ENCODE measurements around the gene IFITM1.
A peak's percentile ranks its signal among the peaks of the same experiment; 100 is the strongest.
"Not testable (repeated sequence)": the region's sequence is repeated elsewhere in the genome, so short reads cannot be mapped to it uniquely, and the experiment has no call there.

Gene IFITM1

GRCh38 chr11:284105-285020, 29.5 kb upstream of the IFITM1 start:
- H3K4me3 ChIP-seq (ENCODE audit: low read depth, low read length): no peak overlapping the region
- TF ChIP-seq, protein P1, sequence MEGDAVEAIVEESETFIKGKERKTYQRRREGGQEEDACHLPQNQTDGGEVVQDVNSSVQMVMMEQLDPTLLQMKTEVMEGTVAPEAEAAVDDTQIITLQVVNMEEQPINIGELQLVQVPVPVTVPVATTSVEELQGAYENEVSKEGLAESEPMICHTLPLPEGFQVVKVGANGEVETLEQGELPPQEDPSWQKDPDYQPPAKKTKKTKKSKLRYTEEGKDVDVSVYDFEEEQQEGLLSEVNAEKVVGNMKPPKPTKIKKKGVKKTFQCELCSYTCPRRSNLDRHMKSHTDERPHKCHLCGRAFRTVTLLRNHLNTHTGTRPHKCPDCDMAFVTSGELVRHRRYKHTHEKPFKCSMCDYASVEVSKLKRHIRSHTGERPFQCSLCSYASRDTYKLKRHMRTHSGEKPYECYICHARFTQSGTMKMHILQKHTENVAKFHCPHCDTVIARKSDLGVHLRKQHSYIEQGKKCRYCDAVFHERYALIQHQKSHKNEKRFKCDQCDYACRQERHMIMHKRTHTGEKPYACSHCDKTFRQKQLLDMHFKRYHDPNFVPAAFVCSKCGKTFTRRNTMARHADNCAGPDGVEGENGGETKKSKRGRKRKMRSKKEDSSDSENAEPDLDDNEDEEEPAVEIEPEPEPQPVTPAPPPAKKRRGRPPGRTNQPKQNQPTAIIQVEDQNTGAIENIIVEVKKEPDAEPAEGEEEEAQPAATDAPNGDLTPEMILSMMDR (IDR thresholded peaks at IDR 0.05; ENCODE audit: low read depth, low read length, missing control alignments): no peak
- DNase-seq (ENCODE audit: low read depth): no peak

DNA sequence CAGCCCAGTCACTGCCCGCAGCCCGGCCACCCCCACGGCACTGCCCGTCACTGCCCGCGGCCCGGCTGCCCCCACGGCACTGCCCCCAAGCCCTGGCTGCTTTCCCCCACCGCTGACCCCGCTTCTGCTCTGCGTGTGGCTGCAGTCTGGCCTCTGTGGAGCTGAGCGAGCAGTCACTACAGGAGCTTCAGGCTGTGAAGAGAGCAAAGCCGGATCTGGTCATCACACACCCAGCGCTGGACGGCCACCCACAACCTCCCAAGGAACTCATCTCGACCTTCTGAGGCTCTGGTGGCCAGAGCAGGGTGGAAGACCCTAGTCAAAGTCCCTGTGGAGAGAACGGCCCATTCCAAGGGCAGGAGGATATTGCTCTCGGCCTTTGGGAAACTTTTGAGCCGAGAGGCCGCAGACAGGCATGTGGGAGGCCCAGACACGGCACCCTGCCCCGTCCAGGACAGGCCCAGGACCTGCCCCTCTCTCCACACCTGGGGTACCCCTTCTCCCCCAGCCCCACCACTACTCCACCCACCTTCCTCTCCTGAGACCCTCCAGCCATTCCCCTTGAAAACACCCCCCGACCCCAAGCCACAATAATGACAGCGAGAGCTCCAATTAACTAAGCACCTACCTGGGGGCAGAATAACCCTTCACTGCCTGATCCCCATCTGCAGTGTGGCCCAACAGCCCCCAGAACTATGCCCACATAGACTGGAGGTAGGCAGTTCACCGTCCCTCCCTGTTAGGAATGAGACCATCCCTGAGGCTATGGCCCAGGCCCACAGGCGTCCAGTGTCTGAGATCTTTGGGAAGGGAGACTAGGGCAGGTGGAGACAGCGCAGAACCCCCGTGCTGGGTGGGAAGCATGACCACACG, 28.6 kb upstream of the IFITM1 start:
- no peak overlapping the region for H3K4me3 ChIP-seq (ENCODE audit: low read depth, low read length)
- TF ChIP-seq, protein P1 (IDR thresholded peaks at IDR 0.05; ENCODE audit: low read depth, low read length, missing control alignments): no peak
- DNase-seq (ENCODE audit: low read depth): no peak

- DNase-seq (ENCODE audit: low read depth): no peak
- TF ChIP-seq, protein P1 (IDR thresholded peaks at IDR 0.05; ENCODE audit: low read depth, low read length, missing control alignments): no peak
- no peak overlapping the region for H3K4me3 ChIP-seq (ENCODE audit: low read depth, low read length)
Observed at GRCh38 chr11:285894-286220, 28.0 kb upstream of the IFITM1 start.

DNA sequence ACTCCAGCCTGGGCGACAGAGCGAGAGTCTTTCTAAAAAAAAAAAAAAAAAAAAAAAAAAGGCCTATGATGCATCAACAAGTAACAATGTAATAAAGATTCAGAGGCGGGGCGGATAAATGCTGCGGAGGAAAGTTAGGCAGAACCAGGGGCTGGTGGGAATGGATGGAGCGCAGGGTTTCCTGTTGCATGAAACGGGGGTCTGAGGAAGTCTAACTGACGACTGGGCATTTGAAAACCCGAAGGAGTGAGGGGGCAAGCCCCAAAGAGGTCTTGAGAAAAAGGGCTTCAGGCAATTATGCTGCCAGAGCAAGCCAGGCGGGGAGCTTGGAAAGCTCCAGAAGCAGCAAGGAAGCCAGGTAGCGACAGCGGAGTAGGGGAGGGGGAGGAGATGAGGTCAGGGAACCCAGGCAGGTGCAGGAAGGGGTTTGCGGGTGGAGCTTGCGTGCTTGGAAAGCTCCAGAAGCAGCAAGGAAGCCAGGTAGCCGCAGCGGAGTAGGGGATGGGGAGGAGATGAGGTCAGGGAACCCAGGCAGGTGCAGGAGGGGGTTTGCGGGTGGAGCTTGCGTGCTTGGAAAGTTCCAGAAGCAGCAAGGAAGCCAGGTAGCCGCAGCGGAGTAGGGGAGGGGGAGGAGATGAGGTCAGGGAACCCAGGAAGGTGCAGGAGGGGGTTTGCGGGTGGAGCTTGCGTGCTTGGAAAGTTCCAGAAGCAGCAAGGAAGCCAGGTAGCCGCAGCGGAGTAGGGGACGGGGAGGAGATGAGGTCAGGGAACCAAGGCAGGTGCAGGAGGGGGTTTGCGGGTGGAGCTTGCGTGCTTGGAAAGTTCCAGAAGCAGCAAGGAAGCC, 26.6 kb upstream of the IFITM1 start:
- not testable (repeated sequence) for H3K4me3 ChIP-seq (ENCODE audit: low read depth, low read length); DNase-seq (ENCODE audit: low read depth)

DNA sequence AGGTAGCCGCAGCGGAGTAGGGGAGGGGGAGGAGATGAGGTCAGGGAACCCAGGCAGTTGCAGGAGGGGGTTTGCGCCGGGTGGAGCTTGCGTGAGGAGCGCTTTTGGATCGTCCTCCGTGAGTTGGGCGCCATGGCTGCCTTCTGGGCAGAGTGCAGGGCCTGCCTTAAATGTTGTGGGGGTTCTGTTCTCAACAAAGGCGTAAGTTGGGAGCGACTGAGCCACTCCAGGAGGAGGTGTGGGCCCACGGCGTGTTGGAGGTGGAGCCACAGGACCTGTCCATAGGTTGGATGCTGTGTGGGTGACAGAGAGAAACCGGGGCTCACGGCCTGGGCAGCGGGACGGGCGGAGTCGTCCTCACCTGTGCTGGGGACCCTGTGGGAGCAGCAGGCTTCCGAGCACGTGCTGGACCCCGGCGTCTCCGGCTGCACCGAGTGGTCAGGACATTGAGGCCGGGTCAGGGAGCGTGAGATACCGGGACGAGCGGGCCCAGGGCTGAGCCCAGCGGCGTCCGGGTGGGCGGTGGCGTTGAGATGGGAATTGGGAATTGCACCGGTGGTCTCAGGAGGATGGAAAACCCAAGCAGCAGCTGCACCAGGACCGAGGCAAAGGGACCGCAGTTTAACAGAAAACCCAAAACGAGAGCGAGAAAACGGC, 25.9 kb upstream of the IFITM1 start:
- peak overlapping the region; percentile 41 for H3K4me3 ChIP-seq (ENCODE audit: low read depth, low read length)
- TF ChIP-seq, protein P1 (IDR thresholded peaks at IDR 0.05; ENCODE audit: low read depth, low read length, missing control alignments): no peak
- DNase-seq (ENCODE audit: low read depth): no peak

GRCh38 chr11:288478-289397, 25.1 kb upstream of the IFITM1 start, which contains the start of gene PGGHG:
PGGHG (plus strand) TSS chr11:289126; CDS start chr11:289817, 691 bp downstream.
- no peak for DNase-seq (ENCODE audit: low read depth)
- TF ChIP-seq, protein P1 (IDR thresholded peaks at IDR 0.05; ENCODE audit: low read depth, low read length, missing control alignments): no peak
- H3K4me3 ChIP-seq (ENCODE audit: low read depth, low read length): peak within 1 kb of the TSS; percentile 41
